Stimulated activated CD4-positive, alpha-beta T cell treated with anti-CD3 and anti-CD28 coated beads, Interleukin-1b, Interleukin-23, amount 100 ng/mL, for 24 hours (primary cell): ENCODE results near the gene KLHL36.
A peak's percentile ranks its signal among the peaks of the same experiment; 100 is the strongest.
"Not testable (repeated sequence)": the region's sequence is repeated elsewhere in the genome, so short reads cannot be mapped to it uniquely, and the experiment has no call there.

Experiments
- DNase-seq, 4 experiments: peaks; one replicate each; pipeline ENCODE4 v3.0.0-alpha.2; 2020; ENCODE audit warnings: low read depth in 4 of 4, low spot score in 1 of 4

The KLHL36 gene

DNA sequence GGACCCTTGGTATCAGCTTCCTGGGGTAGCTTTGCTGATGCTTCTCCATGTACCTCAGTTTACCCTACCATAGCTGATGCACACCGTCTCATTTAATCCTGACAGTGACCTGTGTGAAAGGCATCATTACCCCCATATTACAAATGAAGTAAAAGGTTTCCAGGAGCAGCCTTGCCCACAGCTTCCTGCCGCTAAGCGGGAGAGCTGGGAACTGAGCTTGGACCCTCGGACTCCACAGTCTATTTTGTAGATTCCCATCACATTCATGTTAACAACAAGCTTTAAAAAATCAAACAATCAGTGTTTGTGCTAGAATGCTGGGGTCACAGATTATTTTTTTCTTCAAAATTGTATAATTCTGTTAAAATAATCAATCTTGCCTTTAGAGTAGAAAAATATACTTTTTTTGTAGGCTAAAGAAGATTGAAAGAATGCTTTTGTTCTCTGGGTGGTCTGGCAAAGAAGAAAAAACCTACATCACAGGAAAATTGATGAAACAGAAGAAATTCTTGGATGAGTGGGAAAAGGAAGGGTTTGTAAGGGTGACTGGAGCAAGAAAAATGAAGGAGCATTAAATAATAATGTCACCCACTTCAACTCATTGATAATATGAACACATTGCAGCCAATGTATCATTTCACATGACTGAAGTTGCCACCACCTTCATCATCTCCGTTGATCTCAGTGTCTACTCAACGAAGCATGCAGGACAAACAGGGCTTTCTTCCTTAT lies 41.9 kb downstream of the KLHL36 start:
- DNase-seq: no peak

DNA sequence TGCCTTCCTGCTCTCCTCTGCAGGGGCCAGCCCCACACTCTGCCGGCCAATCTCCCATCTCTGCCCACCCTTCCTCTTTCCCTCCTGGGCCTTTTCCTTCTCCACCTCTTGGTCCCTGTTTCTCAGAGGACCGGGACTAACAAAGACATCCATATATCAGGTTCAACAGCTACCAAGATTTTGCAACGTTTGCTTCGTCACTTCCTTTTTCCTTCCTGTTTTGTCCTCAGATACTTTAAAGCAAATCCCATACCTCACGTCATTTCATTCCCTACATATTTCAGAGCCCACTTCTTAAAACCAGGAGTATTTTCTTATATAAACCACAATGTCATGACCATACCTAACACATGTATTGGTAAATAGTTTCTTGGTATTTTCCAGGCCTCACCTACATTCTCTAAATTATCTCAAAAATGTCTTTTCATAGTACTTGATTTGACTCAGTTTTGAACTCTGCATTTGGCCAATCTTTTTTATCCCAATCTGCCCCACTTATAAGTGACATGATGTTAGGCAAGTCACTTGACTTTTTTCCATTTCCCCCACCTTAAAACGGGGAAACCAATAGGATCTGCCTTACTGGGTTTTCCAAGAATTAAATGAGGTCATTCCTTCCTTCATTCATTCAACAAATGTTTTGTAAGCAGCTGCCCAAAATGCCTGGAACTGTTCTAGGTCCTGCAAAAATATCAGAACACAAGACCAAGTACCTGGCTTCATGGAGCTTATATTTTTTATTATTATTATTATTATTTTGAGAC lies 44.3 kb downstream of the KLHL36 start:
- DNase-seq: no peak

DNA sequence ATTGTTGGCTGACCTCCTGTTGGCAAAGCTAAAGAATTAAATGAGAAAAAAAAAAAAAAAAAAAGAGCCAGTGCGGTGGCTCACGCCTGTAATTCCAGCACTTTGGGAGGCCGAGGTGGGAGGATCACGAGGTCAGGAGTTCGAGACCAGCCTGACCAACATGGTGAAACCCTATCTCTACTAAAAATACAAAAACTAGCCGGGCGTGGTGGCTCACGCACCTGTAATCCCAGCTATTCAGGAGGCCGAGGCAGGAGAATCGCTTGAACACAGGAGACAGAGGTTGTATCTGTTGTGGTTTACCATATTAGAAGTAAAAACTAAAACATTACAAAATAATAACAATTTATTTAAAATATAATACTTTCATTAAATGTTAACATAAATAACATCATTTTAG lies 45.6 kb downstream of the KLHL36 start:
- not testable (repeated sequence) for DNase-seq

DNA sequence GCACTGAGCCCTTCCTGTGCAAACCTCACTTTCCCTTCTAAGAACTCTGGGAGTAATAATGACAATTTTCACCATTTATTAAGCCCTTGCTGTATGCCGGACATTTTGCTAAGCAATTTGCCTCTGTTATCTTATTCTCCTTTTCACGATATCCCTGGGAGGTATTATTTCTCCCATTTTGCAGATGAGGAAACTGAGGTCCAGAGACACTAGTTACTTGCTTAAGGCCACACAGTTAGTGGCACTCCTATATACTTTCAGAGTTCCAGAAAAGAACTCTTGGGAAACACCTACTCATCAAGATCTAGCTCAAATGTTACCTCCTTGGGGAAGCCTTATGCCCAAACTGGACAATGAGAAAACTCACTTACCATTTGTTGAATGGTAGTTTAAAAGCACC lies 46.7 kb downstream of the KLHL36 start:
- no peak for DNase-seq

DNA sequence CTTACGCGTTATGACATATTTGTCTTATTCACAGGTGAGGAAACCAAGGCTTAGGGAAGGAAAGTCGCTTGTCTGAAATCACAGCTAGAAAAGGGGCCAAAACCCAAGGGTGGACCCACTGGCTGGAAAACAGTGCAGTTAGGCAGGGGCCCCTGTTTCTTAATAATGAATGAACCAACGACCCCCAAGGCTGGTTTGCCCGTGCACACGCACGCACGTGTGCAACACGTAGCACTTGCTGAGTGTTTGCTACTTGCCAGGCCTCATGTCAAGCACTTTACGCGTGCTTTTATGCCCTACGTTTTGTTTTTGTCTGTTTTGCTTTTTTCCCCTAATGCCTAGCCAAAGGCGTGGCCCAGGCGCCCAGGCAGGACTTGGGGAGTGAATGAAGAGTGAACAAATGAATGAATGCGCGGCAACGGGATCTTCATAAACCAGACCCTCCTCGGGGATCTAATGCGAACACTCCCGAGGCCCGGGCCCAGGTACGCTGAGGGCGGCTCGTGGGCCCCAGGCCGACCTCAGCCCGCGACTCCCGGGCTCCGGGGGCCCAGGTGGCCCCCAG lies 50.9 kb downstream of the KLHL36 start:
- DNase-seq: peak in 2 of 4 experiments; percentile 7 to 9

DNA sequence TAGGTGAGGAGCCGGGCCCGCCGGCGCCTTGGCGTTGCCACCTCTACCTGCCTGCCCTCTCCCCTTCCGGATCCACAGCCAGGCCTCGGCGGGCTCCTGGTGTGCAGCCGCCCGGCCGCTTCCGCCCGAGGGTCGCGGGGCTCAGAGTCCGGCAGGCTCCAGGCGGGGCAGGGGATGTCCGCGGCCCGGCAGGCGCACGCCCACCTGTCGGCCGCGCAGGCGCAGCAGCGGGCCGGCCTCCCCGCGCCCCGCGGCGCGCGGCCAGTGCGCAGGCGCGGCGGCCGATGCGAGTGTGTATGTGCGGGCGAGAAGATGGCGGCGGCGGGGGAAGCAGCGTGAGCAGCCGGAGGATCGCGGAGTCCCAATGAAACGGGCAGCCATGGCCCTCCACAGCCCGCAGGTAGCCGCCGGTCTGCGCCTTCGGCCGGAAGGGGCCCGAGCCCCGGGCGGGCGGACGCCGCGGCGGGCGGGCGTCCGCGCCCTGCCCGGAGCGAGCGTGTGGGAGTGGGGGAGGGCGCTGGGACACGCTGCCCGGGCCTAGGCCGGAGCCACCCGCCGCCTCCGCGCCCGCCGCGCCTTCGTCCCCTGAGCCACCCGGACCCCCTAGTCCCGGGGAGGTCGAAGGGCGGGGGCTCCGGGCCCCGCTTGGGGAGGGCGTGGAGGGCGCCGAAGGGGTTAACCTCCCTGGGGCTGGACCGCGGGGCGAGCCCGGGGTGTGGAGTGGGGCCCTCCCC lies 51.6 kb downstream of the KLHL36 start, which contains the start of gene USP10:
Gene USP10, plus strand, starts transcription at position 289 of the 734 bp plus-strand sequence. Its CDS starts 91 bp downstream, at position 380.
- peak; percentile 48 to 69 (median 65) for DNase-seq

DNA sequence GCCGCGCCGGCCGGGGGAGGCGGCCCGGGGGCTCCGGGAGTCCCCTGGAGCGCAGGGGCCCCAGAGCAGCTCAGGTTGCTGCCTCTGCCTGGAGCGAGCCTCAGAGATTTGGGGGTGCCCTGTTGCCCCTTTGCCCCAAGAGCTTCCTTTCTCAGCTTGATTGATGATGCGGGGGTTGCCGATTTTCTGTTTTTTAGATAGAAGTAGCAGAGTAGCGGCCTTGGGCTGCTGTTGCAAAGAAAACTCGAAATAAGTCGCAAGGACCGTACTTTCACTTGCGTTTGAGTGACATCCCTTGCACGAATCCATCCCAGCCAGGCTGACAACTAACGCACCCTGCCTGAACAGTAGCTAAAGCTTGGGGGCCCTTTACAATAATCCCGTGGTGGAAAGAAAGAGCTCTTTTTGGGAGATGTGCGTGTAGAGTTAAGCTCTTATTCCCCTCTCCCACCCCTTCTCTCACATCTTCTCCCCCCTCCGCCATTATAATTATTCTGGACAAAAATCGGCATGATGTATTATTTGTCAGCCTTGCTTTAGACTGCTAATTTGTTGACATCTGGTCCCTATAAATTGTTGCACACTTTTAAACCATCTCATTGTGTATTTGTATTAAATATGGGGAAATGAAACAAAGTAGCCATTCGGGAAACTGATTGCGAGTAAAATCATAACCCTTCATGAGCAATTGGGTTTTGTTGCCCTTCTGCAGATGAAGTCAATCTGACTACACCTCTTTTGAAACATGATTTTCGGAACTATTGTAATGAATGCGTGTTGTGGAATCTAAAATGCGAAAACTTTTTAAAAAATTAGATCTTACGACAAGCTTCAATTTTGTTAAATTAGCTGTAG lies 52.4 kb downstream of the KLHL36 start:
- DNase-seq: peak; percentile 4 to 13 (median 8)

DNA sequence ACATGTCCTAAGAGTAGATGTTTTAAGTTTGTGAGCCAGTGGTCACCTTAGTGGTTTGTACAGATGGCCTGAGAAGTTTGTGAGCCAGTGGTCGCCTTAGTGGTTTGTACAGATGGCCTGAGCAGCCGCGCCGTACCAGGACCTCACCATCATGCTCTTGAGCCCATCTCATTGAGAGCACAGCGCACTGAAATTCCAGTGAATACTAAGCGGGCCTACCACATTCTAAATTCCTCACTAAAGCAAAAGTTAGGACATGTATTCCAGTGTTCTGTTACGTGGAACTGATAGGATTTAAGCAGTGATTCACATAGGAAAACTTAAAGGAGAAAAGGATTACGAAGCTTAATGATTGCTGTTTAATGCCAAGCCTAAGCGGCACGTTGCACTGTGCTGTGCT lies 55.4 kb downstream of the KLHL36 start:
- no peak for DNase-seq

DNA sequence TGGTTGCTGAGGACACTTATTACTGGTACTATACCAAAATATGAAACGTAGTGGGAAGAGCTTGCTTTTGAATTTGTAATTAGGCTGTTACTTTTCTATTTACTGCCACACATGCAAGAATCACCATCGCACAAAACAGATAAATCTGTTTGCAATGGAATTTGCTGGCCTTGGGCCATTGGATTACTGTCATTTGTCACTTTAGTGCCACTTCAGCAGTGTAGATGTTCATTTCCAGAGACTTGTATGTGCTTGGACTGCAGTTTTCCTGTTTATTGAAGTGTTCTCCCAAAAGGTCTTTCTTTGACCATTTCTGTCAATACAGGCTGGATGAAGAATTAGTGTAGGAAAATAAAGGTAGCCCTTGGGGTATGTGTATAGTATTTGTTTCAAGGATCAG lies 55.9 kb downstream of the KLHL36 start:
- no peak for DNase-seq

DNA sequence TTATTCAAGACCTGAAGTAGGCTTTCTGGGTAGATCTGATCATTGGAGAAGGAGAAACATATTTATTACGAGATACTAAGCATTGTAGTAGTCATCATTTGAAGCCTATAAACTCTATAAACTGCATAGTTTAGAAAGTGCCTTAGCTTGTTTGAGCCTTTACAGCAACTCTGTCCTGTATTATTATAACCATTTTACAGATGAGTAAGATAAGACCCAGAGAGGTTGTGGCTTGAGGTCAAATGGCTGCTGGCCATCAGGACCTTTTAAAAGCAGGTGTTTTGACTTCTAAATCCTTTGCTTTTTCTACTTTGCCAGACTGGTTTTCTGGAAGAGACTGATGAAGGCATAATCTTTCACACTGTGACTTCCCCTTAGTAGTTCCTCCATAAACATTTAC lies 58.5 kb downstream of the KLHL36 start:
- DNase-seq: no peak

DNA sequence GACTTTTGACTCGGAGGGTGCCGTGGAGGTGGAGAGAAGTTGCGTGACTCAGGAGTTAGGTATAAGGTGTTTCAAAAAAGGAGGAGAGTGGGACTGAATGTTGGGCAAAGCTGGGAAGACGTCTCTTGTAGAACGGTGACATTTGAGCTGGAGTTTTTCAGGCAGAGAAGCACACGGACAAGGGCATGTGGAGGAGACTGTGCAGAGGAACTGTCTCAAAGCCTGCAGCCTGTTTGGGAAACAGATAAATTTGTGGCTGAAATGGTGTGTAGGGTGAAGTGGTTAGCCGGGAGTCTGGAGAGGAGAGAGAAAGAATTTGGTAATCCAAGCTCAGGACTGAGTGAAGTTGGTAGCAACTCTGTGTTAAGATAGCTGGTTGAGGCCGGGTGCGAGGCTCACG lies 61.3 kb downstream of the KLHL36 start:
- DNase-seq: no peak

DNA sequence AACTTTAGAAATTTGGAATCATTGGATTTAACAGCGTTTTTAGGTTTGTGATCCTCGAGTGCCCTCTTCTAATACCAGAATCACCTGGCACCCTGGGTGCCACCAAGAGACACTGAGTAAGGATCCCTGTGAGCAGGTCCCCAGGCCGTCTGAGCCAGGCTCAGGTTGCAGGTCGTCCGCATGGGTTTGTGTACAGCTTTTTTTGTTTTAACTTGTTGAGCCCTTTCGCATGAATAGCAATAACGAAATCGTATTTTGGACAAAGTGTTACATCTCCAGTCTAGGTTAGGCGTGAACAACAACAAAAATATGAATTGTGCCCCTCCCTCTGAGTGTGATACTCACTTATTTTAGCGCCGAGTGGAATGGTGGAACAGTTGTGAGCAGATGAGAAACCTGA lies 62.4 kb downstream of the KLHL36 start:
- DNase-seq: no peak
